HG03135 (cell line): ENCODE measurements around the gene MARCHF5.
"Not testable (repeated sequence)": the region's sequence is repeated elsewhere in the genome, so short reads cannot be mapped to it uniquely, and the experiment has no call there.

Source experiments
- ATAC-seq: cut with Tn5 transposase; IDR thresholded peaks from one replicate; pipeline ENCODE4 v1.9.1; 2021; ENCODE audit warnings: mild to moderate bottlenecking, moderate library complexity; ENCODE audit not compliant: unreplicated experiment

MARCHF5 gene

DNA sequence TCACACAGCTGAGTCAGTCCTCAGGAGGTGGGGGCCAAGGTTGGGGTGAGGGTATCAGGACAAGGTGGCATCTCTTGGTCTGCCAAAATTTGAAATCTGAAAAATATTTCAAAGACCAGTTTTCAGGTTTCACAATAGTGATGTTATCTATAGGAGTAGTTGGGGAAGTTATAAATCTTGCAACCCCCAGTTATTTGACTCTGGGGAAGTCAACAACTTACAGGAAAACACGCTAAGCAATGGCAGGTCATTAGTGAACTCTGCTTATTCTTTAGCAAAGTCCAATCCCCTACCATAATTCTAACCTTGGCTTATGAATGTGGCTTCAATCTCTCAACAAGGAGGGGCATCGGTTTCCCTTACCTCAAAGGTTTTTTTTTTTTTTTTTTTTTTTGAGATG lies 94.9 kb downstream of the MARCHF5 start:
- no peak for ATAC-seq

DNA sequence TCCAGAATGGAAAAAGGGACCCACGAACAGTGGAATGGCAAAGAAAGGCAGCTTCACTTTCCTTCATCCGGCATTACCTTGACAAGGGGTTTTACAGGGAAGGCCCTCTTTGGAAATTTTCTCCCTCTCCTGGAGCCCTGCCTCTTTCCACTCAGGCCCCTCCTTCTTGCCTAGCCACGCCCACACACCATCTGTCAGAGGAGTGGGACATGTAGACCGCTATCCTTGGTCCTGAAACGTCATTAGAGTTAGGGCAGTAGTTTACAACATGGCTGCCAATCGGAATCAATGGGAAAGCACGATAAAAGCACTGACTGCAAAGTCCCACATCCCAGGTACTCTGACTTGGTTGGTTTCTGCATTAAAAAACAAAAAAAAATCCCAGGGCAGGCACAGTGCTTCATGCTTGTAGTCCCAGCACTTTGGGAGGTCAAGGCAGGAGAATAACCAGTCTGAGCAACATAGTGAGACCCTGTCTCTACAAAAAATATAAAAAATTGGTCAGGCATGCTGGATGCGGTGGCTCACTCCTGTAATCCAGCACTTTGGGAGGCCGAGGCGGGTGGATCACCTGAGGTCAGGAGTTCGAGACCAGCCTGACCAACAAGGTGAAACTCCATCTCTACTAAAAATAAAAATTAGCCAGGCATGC lies 96.4 kb downstream of the MARCHF5 start:
- no peak for ATAC-seq

DNA sequence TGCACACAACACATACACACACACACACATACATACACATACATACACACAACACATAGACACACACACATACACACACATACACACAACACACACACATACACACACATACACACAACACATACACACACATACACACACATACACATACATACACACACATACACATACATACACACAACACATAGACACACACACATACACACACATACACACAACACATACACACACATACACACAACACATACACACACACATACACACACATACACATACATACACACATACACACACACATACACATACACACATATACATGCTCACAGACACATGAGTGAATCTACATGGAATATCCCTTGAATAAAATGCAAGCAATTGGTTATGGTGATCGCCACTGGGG lies 102.2 kb downstream of the MARCHF5 start:
- ATAC-seq = not testable (repeated sequence)

DNA sequence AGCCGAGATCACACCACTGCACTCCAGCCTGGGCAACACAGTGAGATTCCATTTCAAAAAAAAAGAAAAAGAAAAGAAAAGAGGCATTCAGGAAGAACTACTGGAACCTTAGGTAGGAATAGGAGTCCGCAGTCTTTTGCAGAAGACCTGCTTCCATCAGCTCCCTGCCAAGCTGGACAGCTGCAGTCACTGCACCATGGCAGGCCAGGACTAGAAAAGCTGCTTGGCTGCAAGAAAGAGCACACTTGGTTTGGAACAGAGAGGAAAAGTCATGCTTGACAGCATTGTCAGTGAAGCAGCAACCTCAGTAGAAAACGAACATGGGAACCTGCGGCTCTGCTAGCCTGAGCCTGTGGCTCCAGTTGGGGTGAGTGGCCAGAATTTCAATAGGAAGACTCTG lies 104.3 kb downstream of the MARCHF5 start:
- ATAC-seq = no peak

- ATAC-seq = not testable (repeated sequence)
These were observed 111.3 kb downstream of the MARCHF5 start for GRCh38 chr10:92402234-92402633.
